ENCODE results near the gene REEP5. TPM values are rescaled to one million over a fixed set of nuclear protein-coding genes. Genes with fewer than 3 reads are reported as not detected.

Gene REEP5
- total and polyA plus RNA-seq, 2 of the 8 experiments (the other 6 are each of a cell fraction or from before 2014, with no cell fraction given), result 58.3 to 94.3 TPM

DNA sequence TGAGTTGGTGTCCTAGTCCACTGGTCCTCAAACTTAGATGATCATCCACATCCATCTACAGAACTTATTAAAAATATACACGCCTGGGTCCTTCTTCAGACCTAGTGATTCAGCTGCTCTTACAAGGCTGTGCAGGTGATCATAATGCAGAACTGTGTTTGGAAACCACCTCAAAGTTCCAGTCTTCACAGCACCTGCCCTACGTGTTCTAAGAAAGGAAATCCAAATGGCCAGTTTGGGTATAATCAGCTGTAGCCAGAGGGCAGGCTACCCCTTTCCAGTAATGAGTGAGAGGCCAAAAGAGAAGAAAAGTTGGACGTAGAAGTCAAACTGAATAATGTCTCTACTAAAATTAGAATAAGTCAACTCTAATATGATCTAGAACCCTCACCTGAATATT lies 15.4 kb downstream of the REEP5 start:
- 86% methylated on average over 3 of the region's 3 CpGs; no CpG with 5 or more reads in 1 of the 2 experiments for WGBS, 2 experiments (ENCODE audit: extremely low coverage in 1 of 2, insufficient coverage in 1 of 2, insufficient read length in 1 of 2, insufficient replicate concordance in 2 of 2, low coverage in 1 of 2, low lambda C conversion rate in 2 of 2, missing lambda C conversion rate in 1 of 2)
- no peaks in the 10 kb centered on the region for H3K23me2 ChIP-seq (ENCODE audit: low read depth, low read length)
- H3K36me3 ChIP-seq (ENCODE audit: control insufficient read depth in 2 of 4, insufficient read depth in 4 of 4, low read length in 3 of 4), result peaks cover 0 to 19% (median 2%) of the 10 kb centered on the region in 4 experiments; a peak in 4 of 8 replicates
- peaks cover 0 to 2% of the 10 kb centered on the region in 2 experiments; a peak in 1 of 4 replicates for H3K79me2 ChIP-seq (ENCODE audit: control insufficient read depth in 1 of 2, insufficient read depth in 2 of 2, low read length in 2 of 2)
- H3K4ac ChIP-seq (replicated peaks; ENCODE audit: insufficient read length, low read depth, low read length), result no peak overlapping the region
- no peak overlapping the region for H2BK120ac ChIP-seq (replicated peaks; ENCODE audit: low read depth, low read length)
- H4K5ac ChIP-seq (ENCODE audit: insufficient read length, low read depth, low read length), result no peak overlapping the region
- no peak overlapping the region for H3K23ac ChIP-seq (ENCODE audit: insufficient read length)
- H2BK5ac ChIP-seq (ENCODE audit: low read depth, low read length), result no peak overlapping the region
- TF ChIP-seq TEAD4 (IDR thresholded peaks at IDR 0.05; ENCODE audit: low read depth, low read length), result no peak
- TF ChIP-seq RAD21 (IDR thresholded peaks at IDR 0.05 in 1 of 2, conservative IDR thresholded peaks at IDR 0.05 in 1 of 2; ENCODE audit: low read depth in 2 of 2, low read length in 2 of 2), result no peak
- TF ChIP-seq TBP (IDR thresholded peaks at IDR 0.05; ENCODE audit: low read depth, low read length), result no peak
- no peaks in the 10 kb centered on the region for H4K20me1 ChIP-seq (replicated peaks in 1 of 2; ENCODE audit: control insufficient read depth in 1 of 2, insufficient read depth in 2 of 2, low read length in 2 of 2)
- ChIA-PET POLR2A (ENCODE audit: partially characterized antibody) (interaction anchor here (1.4 kb wide), 1 partner anchor 18 kb away, joined by 4 read pairs; no protein-coding TSS in a partner anchor), CTCF (ENCODE audit: partially characterized antibody) (interaction anchor here (1.0 to 2.9 kb wide), 5 partner anchors 10 to 16 kb away, joined by 3 to 17 read pairs (median 7); partner anchors contain the start of gene REEP5)
- no peaks in the 10 kb centered on the region; the same call in 1 of the 2 replicates for H3K79me1 ChIP-seq (ENCODE audit: low read depth, low read length)
- no peak overlapping the region for H3K27ac ChIP-seq (ENCODE audit: low read depth, low read length)
- no peaks in the 10 kb centered on the region for H3K4me1 ChIP-seq (replicated peaks in 1 of 4; ENCODE audit: control insufficient read depth in 3 of 4, insufficient read depth in 4 of 4, low read length in 3 of 4)
- no peak overlapping the region for H2BK20ac ChIP-seq (ENCODE audit: low read length)
- no peak for DNase-seq (ENCODE audit: low read depth in 1 of 2, low spot score in 2 of 2)
- no peak overlapping the region for H3K4me3 ChIP-seq (ENCODE audit: extremely low read depth in 1 of 4, insufficient read depth in 2 of 4, low read depth in 3 of 4, low read length in 4 of 4)
- no peak for FAIRE-seq
- H3K56ac ChIP-seq (replicated peaks; ENCODE audit: insufficient read length, low read depth, low read length), result no peak overlapping the region
- H2AFZ ChIP-seq (ENCODE audit: low read length), result no peak overlapping the region
- H3K18ac ChIP-seq (ENCODE audit: extremely low read depth, low read length), result no peak overlapping the region
- no peak overlapping the region for H3K9ac ChIP-seq (replicated peaks in 1 of 4; ENCODE audit: extremely low read depth in 1 of 4, low read depth in 3 of 4, low read length in 3 of 4)
- H3K9me3 ChIP-seq (ENCODE audit: insufficient read depth in 2 of 2, low read depth in 1 of 2, low read length in 1 of 2), result no peaks in the 10 kb centered on the region
- H3K4me2 ChIP-seq (ENCODE audit: insufficient read depth in 1 of 2, low read depth in 2 of 2, low read length in 2 of 2), result no peak overlapping the region
- H2BK12ac ChIP-seq (ENCODE audit: low read depth, low read length), result no peak overlapping the region
- no peak overlapping the region for H2BK15ac ChIP-seq (ENCODE audit: low read length)
- H4K8ac ChIP-seq (ENCODE audit: extremely low read depth, insufficient read depth, low read length), result no peak overlapping the region
- no peak overlapping the region for H4K91ac ChIP-seq (replicated peaks; ENCODE audit: insufficient read length, low read length)
- no peak overlapping the region for H2AK5ac ChIP-seq (ENCODE audit: low read depth, low read length)
- no peaks in the 10 kb centered on the region for H3K27me3 ChIP-seq (replicated peaks in 1 of 4; ENCODE audit: control insufficient read depth in 3 of 4, extremely low read depth in 1 of 4, insufficient read depth in 3 of 4, low read length in 3 of 4)
- H3K14ac ChIP-seq (ENCODE audit: insufficient read length), result no peak overlapping the region
